ENCODE data around the gene CELSR1.

GRCh38 chr22:46524203-46524740 lies 13.1 kb downstream of the CELSR1 start:
- TF ChIP-seq ATF3 (IDR thresholded peaks at IDR 0.05), result no peak
- no peak for TF ChIP-seq EZH2phosphoT487 (IDR thresholded peaks at IDR 0.05; ENCODE audit: borderline replicate concordance)
